Epidermal melanocyte (primary cell): ENCODE results near the gene CDK11A.
"Not testable (repeated sequence)": the region's sequence is repeated elsewhere in the genome, so short reads cannot be mapped to it uniquely, and the experiment has no call there.

ENCODE experiments used
- DNase-seq: peaks from one replicate; pipeline ENCODE4 v3.0.0; 2011; ENCODE audit warnings: low spot score; ENCODE audit not compliant: insufficient read length

CDK11A gene

GRCh38 chr1:1754051-1754815 is 30.1 kb upstream of the CDK11A start:
- DNase-seq: no peak

- no peak for DNase-seq
Observed at GRCh38 chr1:1753607-1754005, 29.4 kb upstream of the CDK11A start.

- DNase-seq: no peak
Observed at GRCh38 chr1:1752636-1753606, 28.8 kb upstream of the CDK11A start.

- DNase-seq: no peak
Observed at GRCh38 chr1:1752190-1752589, 28.0 kb upstream of the CDK11A start.

GRCh38 chr1:1749941-1750340 is 25.8 kb upstream of the CDK11A start:
- DNase-seq: not testable (repeated sequence)

- no peak for DNase-seq
Observed at GRCh38 chr1:1748686-1749321, 24.6 kb upstream of the CDK11A start.

GRCh38 chr1:1746566-1746909 is 22.4 kb upstream of the CDK11A start:
- not testable (repeated sequence) for DNase-seq

- DNase-seq: not testable (repeated sequence)
Observed at GRCh38 chr1:1745651-1746565, 21.8 kb upstream of the CDK11A start.

- DNase-seq: not testable (repeated sequence)
Observed at GRCh38 chr1:1742529-1742928, 18.4 kb upstream of the CDK11A start.

GRCh38 chr1:1741013-1741412 is 16.9 kb upstream of the CDK11A start:
- DNase-seq: peak; percentile 84

- DNase-seq: not testable (repeated sequence)
Observed at GRCh38 chr1:1738799-1739337, 14.7 kb upstream of the CDK11A start.

GRCh38 chr1:1737675-1738590 is 13.8 kb upstream of the CDK11A start:
- DNase-seq: not testable (repeated sequence)

GRCh38 chr1:1732381-1732780 is 8.2 kb upstream of the CDK11A start:
- no peak for DNase-seq

- DNase-seq: no peak
Observed at GRCh38 chr1:1730870-1731269, 6.7 kb upstream of the CDK11A start.

GRCh38 chr1:1730230-1730629 is 6.1 kb upstream of the CDK11A start:
- DNase-seq: not testable (repeated sequence)

GRCh38 chr1:1729116-1729816 is 5.1 kb upstream of the CDK11A start:
- not testable (repeated sequence) for DNase-seq

- not testable (repeated sequence) for DNase-seq
Observed at GRCh38 chr1:1728308-1729005, 4.3 kb upstream of the CDK11A start.

GRCh38 chr1:1727131-1727651 is 3.0 kb upstream of the CDK11A start:
- not testable (repeated sequence) for DNase-seq
